CD4-positive, alpha-beta T cell treated with Interleukin-2 at 100 ng/mL for 4 hours (primary cell): ENCODE results near the gene MEPCE.
A peak's percentile ranks its signal among the peaks of the same experiment; 100 is the strongest.
"Not testable (repeated sequence)": the region's sequence is repeated elsewhere in the genome, so short reads cannot be mapped to it uniquely, and the experiment has no call there.

Experiments
- DNase-seq: peaks from one replicate; pipeline ENCODE4 v3.0.0-alpha.2; 2020; ENCODE audit warnings: low spot score

Gene MEPCE

GRCh38 chr7:100429637-100430492 is at the start of gene MEPCE:
Gene MEPCE, plus strand, starts transcription at chr7:100429831. Its CDS starts 188 bp downstream, at chr7:100430019.
- DNase-seq = peak; percentile 94

- no peak for DNase-seq
Observed at GRCh38 chr7:100380196-100380595, 49.4 kb upstream of the MEPCE start.

- DNase-seq = not testable (repeated sequence)
Observed at GRCh38 chr7:100381531-100382233, 47.9 kb upstream of the MEPCE start.

GRCh38 chr7:100382234-100382853 is 47.3 kb upstream of the MEPCE start:
- DNase-seq = not testable (repeated sequence)

- no peak for DNase-seq
Observed at GRCh38 chr7:100384628-100385294, 44.9 kb upstream of the MEPCE start.

- DNase-seq = no peak
Observed at GRCh38 chr7:100386940-100387339, 42.7 kb upstream of the MEPCE start.

- DNase-seq = no peak
Observed at GRCh38 chr7:100387695-100388094, 41.9 kb upstream of the MEPCE start.

GRCh38 chr7:100389437-100390088 is 40.1 kb upstream of the MEPCE start:
- no peak for DNase-seq

- DNase-seq = no peak
Observed at GRCh38 chr7:100390286-100391009, 39.2 kb upstream of the MEPCE start.

GRCh38 chr7:100393233-100393905 is 36.3 kb upstream of the MEPCE start:
- no peak for DNase-seq

- DNase-seq = no peak
Observed at GRCh38 chr7:100394077-100394476, 35.6 kb upstream of the MEPCE start.

- DNase-seq = peak; percentile 58
Observed at GRCh38 chr7:100396421-100396982, 33.1 kb upstream of the MEPCE start.

GRCh38 chr7:100397315-100398081 is 32.1 kb upstream of the MEPCE start:
- no peak for DNase-seq

GRCh38 chr7:100398239-100398638 is 31.4 kb upstream of the MEPCE start:
- no peak for DNase-seq

- no peak for DNase-seq
Observed at GRCh38 chr7:100400041-100400440, 29.6 kb upstream of the MEPCE start.

GRCh38 chr7:100400656-100401055 is 29.0 kb upstream of the MEPCE start:
- no peak for DNase-seq

GRCh38 chr7:100401811-100402210 is 27.8 kb upstream of the MEPCE start:
- no peak for DNase-seq

GRCh38 chr7:100402241-100402640 is 27.4 kb upstream of the MEPCE start:
- DNase-seq = no peak

- no peak for DNase-seq
Observed at GRCh38 chr7:100406767-100407166, 22.9 kb upstream of the MEPCE start.
